Measurements from ENCODE around the gene GTF2H4. TPM values are rescaled to one million over a fixed set of nuclear protein-coding genes. Genes with fewer than 3 reads are reported as not detected.
"Not testable (repeated sequence)": the region's sequence is repeated elsewhere in the genome, so short reads cannot be mapped to it uniquely, and the experiment has no call there.

The GTF2H4 gene
- total RNA-seq, 1 donor from 2014 or later = 27.7 TPM

- peak; percentile 78 for DNase-seq (ENCODE audit: low read depth)
- no peaks in the 10 kb centered on the region for H3K36me3 ChIP-seq (ENCODE audit: control insufficient read depth, insufficient read depth, low read length)
Measured at GRCh38 chr6:30926644-30927043, 18.6 kb downstream of the GTF2H4 start.

DNA sequence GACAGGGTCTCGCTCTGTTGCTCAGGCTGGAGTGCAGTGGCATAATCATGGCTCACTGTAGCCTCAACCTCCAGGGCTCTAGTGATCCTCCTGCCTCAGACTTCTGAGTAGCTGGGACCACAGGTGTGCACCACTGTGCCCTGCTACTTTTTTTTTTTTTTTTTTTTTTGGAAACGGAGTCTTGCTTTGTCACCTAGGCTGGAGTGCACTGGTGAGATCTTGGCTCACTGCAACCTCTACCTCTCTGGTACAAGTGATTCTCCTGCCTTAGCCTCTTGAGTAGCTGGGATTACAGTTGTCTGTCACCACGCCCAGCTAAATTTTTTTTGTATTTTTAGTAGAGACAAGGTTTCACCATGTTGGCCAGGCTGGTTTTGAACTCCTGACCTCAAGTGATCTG is 19.1 kb downstream of the GTF2H4 start:
- H3K36me3 ChIP-seq (ENCODE audit: control insufficient read depth, insufficient read depth, low read length) = not testable (repeated sequence)

More at GRCh38 chr6:30926644-30927043, 18.6 kb downstream of the GTF2H4 start:
- TF ChIP-seq CTCF (IDR thresholded peaks at IDR 0.05; ENCODE audit: insufficient read depth, low read length, poor library complexity, severe bottlenecking) = no peak
- Histone ChIP-seq H3K4me3 (ENCODE audit: low read depth, low read length) (no peak overlapping the region), H3K27me3 (ENCODE audit: control insufficient read depth, insufficient read depth, low read length) (no peaks in the 10 kb centered on the region)

GRCh38 chr6:30928677-30929076 is 20.7 kb downstream of the GTF2H4 start:
- Histone ChIP-seq H3K36me3 (ENCODE audit: control insufficient read depth, insufficient read depth, low read length) (no peaks in the 10 kb centered on the region), H3K4me3 (ENCODE audit: low read depth, low read length) (no peak overlapping the region), H3K27me3 (ENCODE audit: control insufficient read depth, insufficient read depth, low read length) (no peaks in the 10 kb centered on the region)
- TF ChIP-seq CTCF (IDR thresholded peaks at IDR 0.05; ENCODE audit: insufficient read depth, low read length, poor library complexity, severe bottlenecking) = no peak
- DNase-seq (ENCODE audit: low read depth) = no peak

More for the DNA sequence above, 19.1 kb downstream of the GTF2H4 start:
- DNase-seq (ENCODE audit: low read depth); H3K4me3 ChIP-seq (ENCODE audit: low read depth, low read length); H3K27me3 ChIP-seq (ENCODE audit: control insufficient read depth, insufficient read depth, low read length): not testable (repeated sequence)

DNA sequence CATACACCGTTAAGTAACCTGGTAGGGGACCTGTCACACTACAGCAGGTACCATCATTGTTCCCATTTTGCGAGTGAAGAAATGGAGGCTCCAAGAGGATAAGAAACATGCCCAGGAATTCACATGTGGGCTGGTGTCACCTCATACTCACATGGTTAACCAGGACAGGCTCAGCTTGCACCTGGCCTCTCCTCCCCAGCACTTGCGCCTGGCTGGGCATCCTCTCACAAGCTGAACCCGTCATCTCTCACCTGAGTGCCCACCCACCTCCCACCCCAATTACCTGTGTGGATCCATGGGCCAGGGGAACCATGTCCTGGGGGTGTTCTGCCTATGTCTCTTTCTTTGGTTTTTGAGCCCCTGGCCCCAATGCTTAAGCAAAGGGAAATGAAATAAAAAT is 22.5 kb downstream of the GTF2H4 start:
- no peak overlapping the region for H3K4me3 ChIP-seq (ENCODE audit: low read depth, low read length)
- no peak for TF ChIP-seq CTCF (IDR thresholded peaks at IDR 0.05; ENCODE audit: insufficient read depth, low read length, poor library complexity, severe bottlenecking)
- H3K36me3 ChIP-seq (ENCODE audit: control insufficient read depth, insufficient read depth, low read length) = no peaks in the 10 kb centered on the region
- H3K27me3 ChIP-seq (ENCODE audit: control insufficient read depth, insufficient read depth, low read length) = no peaks in the 10 kb centered on the region
- no peak for DNase-seq (ENCODE audit: low read depth)

- DNase-seq (ENCODE audit: low read depth) = no peak
- no peak for TF ChIP-seq CTCF (IDR thresholded peaks at IDR 0.05; ENCODE audit: insufficient read depth, low read length, poor library complexity, severe bottlenecking)
- Histone ChIP-seq H3K27me3 (ENCODE audit: control insufficient read depth, insufficient read depth, low read length) (no peaks in the 10 kb centered on the region), H3K4me3 (ENCODE audit: low read depth, low read length) (no peak overlapping the region), H3K36me3 (ENCODE audit: control insufficient read depth, insufficient read depth, low read length) (no peaks in the 10 kb centered on the region)
Measured at GRCh38 chr6:30931272-30931671, 23.3 kb downstream of the GTF2H4 start.

DNA sequence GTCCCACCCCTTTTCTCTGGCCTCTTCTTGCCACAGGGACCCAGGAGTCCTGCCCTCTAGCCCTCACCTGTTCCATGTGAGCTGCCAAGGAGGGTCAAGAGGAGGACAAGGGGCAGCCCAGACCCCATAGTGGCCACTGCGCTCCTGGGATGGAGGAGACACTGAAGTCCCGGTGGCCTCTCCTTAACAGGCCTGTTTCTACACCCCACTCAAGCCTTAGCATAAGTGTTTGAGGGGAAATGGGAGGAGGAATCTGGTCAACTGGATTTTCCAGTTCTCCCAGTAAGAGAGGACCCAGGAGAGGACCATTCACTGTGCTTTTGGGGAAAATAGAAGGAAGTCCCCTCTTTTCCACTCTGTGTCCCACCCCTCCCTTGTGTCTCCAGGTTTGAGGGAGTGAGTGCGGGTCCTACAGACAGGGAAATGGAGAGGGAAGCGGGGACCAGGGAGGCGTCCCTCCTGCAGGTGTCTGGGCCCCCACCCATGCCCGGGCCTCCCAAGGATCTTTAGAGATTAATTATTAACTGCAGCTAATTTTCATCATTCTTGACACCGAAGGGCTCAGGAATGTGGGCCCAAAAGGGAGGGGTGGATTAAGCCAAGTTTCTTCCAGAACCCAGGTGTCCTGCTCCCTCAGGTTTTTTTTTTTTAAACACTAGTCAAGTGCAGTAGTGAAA is 24.1 kb downstream of the GTF2H4 start, which contains the start of gene SFTA2:
SFTA2 (minus strand) TSS at position 202 of the 677 bp plus-strand sequence; CDS start at position 128, 74 bp downstream.
- DNase-seq (ENCODE audit: low read depth) = no peak
- Histone ChIP-seq H3K27me3 (ENCODE audit: control insufficient read depth, insufficient read depth, low read length) (no peaks in the 10 kb centered on the region), H3K4me3 (ENCODE audit: low read depth, low read length) (no peak within 1 kb of the TSS), H3K36me3 (ENCODE audit: control insufficient read depth, insufficient read depth, low read length) (no peaks in the 10 kb centered on the region)
- TF ChIP-seq CTCF (IDR thresholded peaks at IDR 0.05; ENCODE audit: insufficient read depth, low read length, poor library complexity, severe bottlenecking) = no peak
